AG09309 (cell line): ENCODE measurements around the gene HID1.
"Not testable (repeated sequence)": the region's sequence is repeated elsewhere in the genome, so short reads cannot be mapped to it uniquely, and the experiment has no call there.

Experiments used
- DNase-seq: peaks from one replicate; pipeline ENCODE4 v3.0.0-alpha.2; 2010; ENCODE audit warnings: low read depth
- H3K4me3 ChIP-seq: 2 replicates; pipeline ENCODE4 v1.5.1; 2011; ENCODE audit warnings: mild to moderate bottlenecking, low read depth, low read length, moderate library complexity; ENCODE audit not compliant: control insufficient read depth
- CTCF ChIP-seq: IDR thresholded peaks from 2 replicates; pipeline ENCODE4 v1.5.1; 2011; ENCODE audit warnings: mild to moderate bottlenecking, low read depth, low read length, inconsistent platforms; ENCODE audit not compliant: insufficient read depth, control insufficient read depth; ENCODE audit errors: missing control alignments

Gene HID1

GRCh38 chr17:75006653-75007052 lies 34.1 kb upstream of the HID1 start:
- H3K4me3 ChIP-seq, result no peak overlapping the region
- DNase-seq, result no peak
- no peak for TF ChIP-seq CTCF

- not testable (repeated sequence) for DNase-seq, H3K4me3 ChIP-seq
Measured at GRCh38 chr17:75006084-75006483, 33.5 kb upstream of the HID1 start.

DNA sequence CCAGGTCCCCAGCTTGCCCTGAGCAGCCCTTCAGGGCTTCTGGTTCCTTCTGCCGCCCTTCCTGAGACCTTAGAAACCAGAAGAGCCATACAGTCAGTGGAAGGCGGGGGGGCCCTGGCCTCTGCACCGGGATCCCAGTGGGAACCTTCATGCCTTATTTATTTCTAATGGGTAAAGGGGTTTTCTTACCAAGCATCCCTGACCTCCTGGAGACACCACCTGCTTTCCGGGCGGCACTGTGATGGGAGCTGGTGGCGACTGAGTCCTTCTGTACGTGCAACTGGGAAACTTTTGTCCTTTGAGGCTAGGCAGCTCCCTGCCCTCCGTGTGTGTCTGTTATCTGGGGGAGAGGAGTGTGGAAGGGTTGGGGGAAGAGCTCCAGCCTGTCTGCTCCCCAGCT lies 32.7 kb upstream of the HID1 start:
- no peak for DNase-seq
- no peak for TF ChIP-seq CTCF
- no peak overlapping the region for H3K4me3 ChIP-seq

DNA sequence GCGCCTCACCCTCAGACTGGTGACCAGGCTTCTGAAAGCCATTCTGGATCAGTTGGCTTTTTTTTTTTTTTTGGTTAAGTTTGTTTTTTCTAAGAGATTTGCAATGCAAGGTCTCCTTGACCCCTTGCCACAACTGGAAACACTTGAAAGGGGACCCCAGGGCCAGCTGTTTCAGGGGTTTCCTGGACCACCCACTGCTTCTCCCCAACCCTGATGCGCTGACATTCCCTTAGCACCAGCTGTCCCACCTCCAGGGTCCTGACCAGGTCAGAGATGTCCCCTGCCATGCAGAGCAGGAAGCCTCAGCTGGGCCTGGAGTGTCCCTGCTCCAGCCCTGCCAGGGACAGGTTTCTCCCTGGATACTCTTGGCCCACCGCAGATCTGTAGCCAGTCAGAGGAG lies 31.8 kb upstream of the HID1 start:
- no peak for TF ChIP-seq CTCF
- no peak for DNase-seq
- no peak overlapping the region for H3K4me3 ChIP-seq

DNA sequence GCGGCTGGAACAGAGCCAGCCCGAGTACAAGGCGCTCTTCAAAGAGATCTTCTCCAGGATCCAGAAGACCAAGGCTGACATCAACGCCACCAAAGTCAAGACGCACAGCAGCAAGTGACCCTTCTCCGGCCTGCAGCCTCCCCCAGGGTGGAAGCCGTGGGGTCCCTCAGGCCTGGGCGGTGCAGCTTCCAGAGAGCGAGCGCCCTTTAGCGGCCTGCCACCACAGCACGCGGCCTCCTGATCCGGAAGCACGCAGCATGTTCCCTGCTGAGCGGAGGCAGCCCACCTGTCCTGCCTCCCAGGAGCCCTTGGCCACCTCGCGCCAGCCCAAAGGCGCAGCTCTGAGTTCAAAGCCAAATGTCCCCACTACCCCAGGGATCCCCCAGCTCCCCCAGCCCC lies 31.4 kb upstream of the HID1 start:
- DNase-seq, result no peak
- no peak for TF ChIP-seq CTCF
- no peak overlapping the region for H3K4me3 ChIP-seq

DNA sequence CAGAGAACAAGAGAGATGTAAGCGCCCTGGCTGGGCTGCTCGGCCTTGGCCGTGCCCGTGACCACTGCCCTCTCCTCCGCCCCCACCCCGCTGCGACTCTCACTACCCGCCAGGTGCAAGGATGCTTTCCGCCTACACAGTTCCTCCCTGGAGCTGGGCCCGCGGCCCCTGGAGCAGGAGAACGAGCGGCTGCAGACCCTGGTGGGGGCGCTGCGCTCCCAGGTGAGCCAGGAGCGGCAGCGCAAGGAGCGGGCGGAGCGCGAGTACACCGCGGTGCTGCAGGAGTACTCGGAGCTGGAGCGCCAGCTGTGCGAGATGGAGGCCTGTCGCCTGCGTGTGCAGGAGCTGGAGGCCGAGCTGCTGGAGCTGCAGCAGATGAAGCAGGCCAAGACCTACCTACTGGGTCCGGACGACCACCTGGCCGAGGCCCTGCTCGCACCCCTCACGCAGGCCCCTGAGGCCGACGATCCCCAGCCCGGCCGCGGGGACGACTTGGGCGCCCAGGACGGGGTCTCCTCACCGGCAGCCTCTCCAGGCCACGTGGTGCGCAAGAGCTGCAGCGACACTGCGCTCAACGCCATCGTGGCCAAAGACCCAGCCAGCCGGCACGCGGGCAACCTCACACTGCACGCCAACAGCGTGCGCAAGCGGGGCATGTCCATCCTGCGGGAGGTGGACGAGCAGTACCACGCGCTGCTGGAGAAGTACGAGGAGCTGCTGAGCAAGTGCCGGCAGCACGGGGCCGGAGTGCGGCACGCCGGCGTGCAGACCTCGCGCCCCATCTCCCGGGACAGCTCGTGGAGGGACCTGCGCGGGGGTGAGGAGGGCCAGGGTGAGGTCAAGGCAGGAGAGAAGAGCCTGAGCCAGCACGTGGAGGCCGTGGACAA lies 30.8 kb upstream of the HID1 start:
- H3K4me3 ChIP-seq, result no peak overlapping the region
- TF ChIP-seq CTCF, result no peak
- DNase-seq, result no peak

DNA sequence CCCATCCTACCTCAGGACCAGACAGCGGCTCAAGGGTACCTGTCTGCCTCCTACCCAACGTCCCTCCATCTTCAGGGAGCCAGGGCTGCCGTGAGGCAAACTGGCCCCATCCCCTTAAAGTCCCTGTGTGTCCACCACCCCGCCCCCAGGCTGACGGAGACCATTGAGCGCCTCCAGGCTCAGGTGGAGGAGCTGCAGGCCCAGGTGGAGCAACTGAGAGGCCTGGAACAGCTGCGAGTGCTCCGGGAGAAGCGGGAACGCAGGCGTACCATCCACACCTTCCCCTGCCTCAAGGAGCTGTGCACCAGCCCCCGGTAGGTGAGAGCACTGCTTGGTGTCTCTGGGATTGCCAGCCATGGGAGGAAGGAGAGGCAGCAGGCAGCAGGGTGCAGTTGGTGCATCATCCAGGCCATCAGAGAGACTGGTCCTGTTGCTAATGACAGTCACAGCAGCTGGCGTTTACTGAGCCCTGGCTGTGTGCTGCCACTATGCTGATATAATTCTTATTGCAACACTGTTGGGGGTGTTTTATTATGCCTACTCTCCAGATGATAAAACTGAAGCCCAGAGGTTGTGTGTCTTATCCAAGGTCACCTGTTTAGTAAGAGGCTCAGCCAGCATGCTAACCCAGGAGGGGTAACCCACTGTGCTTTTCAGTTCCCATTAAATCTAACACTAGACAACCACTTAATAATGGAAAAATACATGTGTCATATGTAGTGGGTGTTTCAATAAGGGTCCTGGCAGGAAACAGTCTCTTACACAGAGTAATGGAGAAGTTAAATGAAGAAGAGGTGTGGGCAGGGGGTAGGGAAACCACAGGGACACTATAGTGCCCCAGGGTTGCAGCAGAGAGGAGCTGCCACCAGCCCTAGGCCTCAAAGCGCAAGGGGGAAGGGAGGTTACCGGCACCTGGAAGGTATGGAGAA lies 29.6 kb upstream of the HID1 start:
- TF ChIP-seq CTCF, result no peak
- H3K4me3 ChIP-seq, result no peak overlapping the region
- DNase-seq, result no peak
